Stimulated activated CD4-positive, alpha-beta T cell treated with anti-CD3 and anti-CD28 coated beads, Interleukin-4, amount 100 ng/mL, for 24 hours (primary cell): ENCODE data around the gene CCDC9.

ENCODE experiments used
- DNase-seq: peaks from one replicate; pipeline ENCODE4 v3.0.0-alpha.2; 2020

The CCDC9 gene

DNA sequence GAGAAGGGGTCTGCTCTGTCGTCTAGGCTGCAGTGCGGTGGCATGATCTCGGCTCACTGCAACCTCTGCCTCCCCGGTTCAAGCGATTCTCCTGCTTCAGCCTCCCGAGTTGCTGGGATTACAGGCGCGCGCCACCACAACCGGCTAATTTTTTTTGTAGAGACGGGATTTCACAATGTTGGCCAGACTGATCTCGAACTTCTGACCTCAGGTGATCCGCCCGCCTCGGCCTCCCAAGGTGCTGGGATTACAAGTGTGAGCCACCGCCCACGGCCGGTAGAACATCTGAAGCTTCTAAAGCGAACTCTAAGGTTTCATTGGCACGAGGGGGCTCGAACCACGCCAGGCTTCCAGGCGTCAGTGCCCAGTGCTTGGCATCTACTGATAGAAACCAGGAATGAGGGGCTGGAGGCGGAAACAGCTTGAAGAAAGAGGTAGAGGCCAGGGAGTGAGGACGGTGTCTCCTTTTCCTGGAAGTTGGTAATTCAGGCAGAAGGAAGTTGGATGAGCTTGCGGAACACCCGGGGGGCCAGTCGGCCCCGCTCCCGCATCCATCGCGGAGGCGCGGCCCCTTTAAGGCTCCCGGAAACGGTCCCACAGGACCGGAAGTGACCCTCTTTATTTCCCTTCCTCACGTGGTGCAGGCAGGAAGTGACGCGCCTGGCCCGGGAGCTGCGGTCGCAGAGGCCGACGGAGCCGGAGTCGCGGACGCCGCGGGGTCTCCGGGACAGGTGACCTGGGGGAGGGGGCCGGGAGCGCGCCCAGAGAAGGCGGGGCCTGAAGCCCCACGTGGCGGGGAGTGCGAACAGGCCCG is at the start of gene CCDC9:
Gene CCDC9 (plus strand): TSS at position 647 of the 814 bp plus-strand sequence. CDS start 1,876 bp downstream, outside the sequence.
- DNase-seq, result peak; percentile 96

DNA sequence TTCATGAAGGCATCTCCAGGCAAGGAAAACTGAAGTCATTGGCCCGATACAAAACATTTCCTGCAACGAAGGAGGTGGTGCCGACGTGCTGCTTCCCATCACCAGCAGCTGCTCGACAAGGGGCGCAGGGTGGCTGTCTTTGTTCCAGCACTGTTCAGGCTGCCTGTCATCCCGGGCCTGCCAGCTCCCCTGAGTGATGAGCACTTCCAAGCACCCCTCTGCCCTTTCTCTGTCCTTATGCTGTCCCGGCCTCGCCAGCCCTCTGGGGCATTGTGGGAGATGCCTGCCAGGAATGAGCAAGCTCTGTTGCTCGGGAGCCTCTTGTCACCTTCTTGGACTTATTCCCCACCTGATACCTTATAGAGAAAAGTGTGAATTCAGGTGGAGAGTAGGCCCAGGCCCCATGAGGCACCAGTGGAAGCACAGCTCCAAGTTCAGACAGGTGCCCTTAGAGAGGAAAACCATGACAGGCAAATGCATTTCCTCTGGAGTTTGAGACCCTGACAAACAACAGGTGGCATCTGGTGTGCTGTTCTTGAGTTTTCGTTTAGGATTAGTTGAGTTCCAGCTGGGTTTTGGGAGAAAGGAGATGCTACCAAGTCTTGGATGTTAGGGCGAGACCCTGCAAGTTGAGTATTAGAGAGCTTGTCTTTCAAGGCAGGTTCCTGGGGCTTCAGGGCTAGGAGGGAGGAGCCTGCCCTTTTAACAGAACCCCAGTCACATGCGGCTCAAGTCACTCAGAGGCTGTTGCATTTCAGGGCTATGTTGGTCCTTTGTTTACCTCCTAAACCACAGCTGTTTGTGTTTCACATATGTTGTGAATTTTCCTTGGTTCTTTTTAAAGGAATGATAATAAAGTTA is 46.8 kb upstream of the CCDC9 start:
- no peak for DNase-seq

DNA sequence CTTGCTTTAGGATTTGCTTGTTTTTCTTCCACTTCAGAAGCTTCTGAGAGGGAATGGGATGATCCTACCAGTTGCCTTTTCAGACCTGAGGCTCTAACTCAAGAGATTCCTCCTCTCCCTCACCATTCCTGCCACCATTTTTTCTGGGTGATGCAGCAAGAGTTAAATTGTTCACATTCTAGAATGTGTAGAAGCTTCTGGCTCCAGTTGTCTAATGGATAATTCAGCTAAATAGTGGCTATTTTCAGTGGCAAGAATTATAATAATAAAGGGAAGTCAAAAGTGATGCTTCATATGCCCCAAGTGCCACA is 46.2 kb upstream of the CCDC9 start:
- DNase-seq, result no peak

DNA sequence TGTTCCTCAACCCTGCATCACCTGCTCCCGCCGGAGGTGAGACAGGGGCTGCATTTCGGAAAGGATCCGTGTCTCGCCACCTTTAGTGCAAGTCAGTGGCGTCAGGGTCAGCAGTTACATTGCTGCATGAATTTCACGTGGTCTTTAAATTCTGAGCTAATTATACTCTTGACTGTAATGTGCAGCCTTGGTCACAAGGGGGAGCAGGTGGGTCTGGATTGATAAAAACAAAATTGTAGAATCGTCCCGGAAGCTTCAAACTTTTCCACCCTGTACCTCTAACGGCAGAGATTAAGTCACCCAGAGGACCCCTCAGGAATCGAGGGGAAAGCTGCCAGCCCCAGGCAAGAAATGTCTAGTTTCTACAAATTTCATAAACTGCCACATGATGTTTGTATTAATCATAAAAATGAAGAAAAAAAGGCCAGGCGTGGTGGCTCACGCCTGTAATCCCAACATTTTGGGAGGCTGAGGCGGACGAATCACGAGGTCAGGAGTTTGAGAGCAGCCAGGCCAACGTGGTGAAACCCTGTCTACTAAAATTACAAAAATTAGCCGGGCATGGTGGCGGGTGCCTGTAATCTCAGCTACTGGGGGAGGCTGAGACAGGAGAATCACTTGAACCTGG is 45.5 kb upstream of the CCDC9 start:
- DNase-seq, result peak; percentile 85

DNA sequence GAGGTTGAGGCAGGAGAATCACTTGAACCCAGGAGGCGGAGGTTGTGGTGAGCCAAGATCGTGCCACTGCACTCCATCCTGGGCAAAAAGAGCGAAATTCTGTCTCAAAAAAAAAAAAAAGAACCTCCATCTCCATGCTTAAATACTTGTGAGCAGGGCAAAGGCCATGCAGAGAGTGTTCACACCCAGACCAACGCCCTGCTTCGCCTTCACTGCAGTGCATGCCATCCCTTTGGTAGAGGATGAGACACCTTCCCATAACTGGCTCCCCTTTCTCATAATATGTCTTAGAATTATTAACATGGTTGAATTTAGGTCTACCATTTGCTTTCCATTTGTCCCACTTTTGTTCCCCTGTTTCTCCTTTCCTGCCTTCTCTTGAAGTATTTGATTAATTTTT is 40.7 kb upstream of the CCDC9 start:
- DNase-seq, result no peak

DNA sequence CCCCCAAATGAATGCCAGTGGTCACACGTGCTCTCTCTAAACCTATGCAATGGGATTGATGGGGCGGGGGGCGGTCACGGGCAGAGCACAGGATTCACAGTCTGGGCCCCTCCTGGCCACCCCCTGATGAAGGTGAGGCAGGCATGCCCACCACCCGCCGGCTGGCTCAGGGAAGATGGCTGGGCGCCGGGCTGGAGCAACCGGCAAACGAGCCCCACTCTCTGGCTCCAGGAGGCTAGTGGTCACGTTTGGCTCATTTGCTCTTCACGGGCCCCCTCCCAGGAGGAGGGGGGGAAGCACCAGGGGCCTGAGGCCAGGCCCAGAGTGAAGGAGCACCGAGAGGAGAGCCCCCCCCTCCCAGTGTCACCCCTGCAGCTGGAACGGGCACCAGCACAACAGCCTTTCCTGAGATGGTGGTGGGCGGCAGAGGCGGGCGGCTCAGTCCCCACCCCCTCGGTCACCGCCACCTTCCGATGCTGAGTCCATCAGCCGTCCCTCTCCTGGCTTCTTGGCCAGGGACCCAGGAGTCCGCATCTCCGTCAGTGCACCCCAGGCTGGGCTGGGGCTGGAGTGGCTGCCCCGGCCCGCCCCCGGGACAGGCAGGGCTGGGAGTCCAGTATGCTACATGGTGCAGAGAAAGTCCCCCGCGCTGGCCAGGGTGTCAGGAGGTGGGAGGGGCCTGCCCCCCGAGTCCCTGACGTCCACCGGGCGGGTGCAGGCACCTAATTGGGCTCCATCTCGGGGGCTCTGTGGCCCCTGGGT is 35.1 kb upstream of the CCDC9 start:
- no peak for DNase-seq

DNA sequence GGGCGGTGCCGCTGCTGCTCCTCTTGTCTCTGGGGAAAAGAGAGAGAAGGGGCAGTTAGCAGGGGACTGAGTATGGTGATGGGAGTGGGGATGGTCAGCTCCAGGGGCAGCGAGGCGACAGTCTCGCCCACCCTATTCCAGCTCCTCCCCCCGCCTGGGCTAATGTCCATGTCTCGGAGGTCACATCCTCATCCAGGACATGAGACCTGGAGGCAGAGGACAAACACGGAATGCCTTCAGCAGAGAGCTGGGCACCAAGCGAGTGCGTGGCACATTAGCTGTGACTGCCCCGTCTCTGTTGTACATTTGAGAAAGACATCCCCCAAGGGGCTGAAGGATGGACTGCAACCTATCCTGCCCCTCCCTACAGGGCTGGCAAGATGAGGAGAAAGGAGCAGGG is 34.4 kb upstream of the CCDC9 start:
- no peak for DNase-seq

DNA sequence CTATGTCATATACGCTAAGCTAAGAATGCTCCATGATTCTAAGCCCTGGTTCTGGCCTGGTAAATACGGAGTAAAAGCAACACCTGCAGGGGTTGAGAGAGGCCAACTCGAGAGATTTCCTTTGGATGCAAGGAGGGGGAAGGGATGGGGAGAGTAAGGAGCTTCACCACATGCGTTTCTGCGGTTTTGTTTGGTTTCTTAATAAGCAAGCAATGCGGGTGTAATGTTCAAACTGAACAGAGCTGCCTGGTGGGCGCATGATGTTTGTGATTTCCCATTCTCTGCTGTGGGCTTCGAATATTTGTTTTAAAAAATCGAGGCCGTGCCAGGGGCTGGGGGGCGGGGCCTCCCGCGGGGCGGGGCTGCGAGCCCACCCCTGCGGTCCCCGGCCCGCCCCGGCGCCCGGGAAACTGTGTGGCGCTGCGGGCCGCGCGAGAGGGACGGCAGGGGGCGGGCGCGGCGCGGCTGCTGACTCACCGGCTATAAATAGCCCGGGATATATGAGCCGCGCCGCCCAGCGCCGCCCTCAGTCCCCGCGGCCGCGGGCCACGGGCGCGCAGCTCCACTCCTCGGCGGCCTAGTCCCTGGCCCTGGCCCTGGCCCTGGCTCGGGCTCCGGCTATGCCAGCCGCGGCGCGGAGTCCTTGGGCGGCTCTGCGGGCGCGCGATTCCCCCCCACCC is 30.4 kb upstream of the CCDC9 start:
- peak; percentile 83 for DNase-seq

DNA sequence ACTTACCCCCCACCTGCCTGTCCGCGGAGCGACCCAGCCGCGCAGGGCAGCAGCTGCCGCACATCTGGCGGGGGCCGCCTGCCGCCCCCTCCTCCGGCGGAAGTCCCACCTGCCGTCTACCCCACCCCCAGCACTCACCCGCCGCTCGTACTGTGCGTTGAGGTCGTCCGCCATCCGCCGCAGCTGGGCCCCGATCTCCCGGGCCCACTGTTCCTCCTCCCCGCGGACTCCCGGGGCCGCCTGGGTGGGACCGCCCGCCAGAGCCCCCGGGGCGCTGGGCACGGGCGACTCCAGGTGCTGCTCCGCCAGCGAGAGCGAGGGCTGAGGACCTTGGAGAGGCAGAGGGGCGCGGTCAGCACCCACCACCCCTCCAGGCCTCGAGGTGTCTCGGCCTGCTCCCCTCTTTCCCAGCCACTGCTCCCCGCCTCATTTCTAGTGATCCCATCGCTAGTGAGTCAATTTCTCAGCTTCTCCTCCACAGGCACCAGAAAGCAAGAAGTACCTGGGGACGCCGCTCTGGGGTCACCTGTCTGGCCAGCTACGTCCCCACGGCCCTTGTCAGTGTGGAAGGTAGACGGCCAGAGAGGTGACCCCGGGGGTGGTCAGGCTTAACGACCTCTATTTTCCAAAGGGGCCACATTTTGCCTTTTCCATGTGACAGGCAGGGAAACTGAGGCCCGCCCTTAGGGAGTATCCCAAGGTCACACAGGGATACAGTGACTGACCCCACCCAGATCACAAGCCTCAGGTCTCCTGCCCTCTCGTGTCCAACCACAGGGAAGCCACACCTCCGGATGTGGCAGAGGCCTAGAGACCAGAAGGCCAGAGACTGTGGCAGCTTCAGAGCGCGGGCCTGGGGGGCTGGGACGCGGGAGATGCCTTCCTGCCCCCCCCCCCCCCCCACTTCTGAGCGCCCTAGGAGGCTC is 29.6 kb upstream of the CCDC9 start:
- peak; percentile 41 for DNase-seq

DNA sequence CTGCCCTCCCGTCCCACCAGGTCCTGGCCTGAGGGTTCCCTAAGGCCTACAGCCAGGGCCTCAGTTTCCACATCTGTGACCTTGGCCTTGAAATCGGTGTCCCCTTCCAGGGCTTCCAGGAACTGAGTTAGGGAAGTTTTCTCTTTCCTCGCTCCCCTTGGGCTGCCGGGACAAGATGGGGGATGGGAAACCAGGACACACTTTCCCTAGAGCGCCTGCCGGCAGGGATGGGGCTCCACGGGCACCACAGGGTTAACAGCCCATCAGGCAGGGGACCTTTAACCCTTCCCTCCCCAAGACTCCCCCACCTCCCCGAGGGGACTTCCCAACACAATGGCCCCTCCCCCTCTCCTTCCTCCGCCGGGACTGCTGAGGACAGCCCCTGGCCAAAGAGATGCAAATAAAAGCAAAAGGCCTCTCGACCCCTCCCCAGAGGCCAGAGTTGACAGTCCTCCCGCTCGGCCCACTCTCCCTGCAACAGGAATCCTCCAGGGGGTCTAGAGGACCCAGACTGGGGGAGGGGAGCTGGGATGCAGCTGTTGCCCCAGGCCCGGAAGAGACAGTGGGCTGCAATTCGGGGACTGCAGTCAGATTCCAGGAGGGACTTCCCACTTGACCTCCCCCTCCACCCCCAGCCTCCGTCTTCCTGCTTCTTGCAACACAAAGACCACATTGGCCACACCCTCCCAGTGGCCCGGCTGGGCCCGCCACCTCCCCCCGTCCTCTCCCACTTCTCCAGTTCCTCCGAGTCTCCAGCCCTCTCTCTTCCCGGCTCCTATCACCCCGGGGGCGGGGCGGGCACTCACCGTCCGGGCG is 28.8 kb upstream of the CCDC9 start:
- peak; percentile 41 for DNase-seq

DNA sequence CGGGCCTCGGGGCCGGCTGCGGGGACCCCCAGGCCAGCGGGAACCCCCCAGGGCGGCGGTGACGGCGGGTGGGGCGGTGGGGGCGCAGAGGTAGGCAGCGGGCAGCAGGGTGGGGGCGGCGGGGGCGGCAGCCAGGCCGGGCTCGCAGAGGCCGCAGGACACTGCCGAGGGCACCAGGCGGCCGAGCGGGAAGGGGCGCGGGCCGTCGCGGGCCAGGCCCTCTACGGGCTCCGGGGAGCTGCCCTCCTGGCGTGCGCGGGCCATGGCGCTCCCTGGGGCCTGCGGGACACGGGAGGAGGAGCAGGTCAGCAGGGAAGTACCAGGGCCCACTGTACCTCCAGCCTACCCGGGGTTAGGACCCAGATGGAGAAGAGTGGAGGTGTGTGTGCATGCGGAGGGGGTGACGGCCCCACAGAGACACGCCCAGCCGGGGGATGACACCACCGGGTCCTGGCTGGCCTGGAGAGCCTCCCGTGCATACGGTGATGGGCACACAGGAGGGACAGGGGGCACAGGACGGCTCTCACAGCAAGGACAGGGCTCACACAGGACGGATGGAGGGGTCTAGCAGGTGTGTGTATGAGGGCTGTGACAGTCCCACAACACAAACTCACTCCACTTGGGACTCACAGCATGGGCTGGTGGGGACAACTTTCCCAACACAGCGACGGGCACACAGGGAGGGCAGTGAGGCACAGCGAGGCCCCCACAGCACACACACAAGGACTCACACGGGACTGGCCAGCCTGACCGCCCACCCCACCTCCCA is 28.0 kb upstream of the CCDC9 start:
- DNase-seq, result peak; percentile 49

DNA sequence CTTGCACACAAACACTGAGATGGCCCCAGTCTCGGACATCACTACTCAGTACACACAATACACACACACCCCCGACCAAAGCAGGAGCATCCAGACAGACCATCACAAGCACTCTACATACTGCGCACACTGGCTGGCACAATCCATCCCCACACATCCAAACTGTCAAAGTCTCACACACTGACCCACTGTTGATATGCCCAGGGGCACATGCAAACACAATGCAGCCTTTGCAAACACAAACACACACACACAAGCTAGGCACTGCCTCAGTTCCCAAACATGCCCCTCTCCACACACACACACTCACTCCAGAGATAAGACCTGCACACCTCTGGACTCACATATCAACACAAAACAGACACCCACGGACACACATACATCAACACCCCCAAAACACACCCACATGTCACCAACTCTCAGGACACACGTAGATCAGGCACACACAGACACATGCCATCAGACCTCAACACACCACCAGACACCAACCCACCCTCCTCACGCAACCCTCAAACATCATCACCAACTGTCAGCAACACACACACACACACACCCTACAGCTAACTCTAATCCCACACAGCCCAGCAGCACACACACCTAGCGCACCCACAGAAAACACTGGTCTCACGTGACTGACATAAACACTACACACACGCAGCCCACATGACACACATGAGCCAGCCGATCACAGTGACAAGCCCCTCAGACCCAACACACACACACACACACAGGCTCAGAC is 27.2 kb upstream of the CCDC9 start:
- DNase-seq, result peak; percentile 36

DNA sequence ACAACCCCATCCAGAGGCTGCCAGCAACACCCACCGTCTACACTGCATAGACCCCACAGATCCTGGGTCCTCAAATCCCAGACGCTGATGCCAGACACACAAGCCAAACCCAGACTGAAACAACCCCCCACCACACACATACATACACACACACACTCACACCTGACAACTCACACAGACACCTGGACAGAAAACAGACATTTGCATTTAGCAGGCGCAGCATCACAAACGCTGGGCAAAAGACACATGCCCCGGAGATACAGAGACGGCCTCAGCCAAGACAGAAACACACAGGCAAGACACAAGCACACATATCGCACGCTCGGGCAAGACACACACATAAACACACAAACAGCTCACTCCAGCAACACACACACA is 26.7 kb upstream of the CCDC9 start:
- DNase-seq, result peak; percentile 23

DNA sequence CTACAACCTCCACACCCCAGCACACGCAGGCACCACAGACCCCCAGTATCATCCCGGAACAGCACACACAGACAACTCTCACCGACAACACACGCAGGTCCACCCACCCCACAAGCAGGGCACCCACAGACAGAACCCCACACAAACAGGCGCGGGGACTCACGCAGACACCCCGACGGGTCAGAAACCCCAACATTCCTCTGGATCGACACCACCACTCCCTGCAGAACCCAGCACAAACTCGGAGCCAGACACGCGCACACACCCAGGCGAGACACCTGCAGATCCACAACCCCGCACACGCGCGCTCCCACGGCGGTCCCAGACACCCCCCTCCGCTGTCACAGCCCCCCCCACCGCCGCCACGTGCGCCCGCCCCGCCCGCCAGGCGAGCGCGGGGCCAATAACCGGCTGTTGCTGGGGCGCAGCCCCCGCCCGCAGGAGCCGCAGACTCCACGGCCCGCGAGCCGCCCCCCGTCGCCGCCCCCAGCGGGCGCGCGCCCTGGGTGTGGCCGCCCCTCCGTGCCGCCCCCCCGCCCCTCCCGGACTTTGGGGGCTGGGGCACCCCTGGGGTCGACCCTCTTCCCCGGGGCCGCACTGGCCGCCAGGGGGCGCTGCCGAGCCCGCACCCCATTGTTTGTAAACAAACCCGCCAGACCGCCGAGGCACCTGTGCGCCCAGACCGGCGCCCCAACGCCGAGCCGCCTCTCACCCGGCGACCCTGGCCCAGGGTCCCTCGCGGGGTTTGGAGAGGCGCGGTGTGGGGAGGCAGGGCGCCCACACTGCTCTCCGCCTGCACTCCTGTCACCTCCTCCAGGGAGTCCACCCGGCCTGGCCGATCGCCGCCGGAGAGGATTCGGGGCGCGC is 26.0 kb upstream of the CCDC9 start:
- peak; percentile 77 for DNase-seq

DNA sequence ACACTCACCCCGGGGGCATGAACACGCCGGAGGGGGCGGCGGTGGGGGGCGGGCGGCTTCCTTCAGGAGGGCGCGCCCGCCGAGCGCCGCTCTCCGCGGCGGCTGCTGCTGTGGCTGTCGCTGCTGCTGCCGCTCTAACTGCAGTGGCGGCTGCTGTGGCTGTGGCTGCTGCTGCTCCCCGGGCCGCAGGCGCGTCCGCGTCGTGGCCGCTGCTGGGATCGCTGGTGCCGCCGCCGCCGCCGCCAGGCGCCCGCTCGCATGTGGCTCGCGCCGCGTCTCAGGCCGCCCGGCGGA is 25.5 kb upstream of the CCDC9 start, which contains the start of gene BBC3:
Gene BBC3 (minus strand): TSS at position 279 of the 294 bp plus-strand sequence. CDS start 2,768 bp downstream, outside the sequence.
- no peak for DNase-seq

DNA sequence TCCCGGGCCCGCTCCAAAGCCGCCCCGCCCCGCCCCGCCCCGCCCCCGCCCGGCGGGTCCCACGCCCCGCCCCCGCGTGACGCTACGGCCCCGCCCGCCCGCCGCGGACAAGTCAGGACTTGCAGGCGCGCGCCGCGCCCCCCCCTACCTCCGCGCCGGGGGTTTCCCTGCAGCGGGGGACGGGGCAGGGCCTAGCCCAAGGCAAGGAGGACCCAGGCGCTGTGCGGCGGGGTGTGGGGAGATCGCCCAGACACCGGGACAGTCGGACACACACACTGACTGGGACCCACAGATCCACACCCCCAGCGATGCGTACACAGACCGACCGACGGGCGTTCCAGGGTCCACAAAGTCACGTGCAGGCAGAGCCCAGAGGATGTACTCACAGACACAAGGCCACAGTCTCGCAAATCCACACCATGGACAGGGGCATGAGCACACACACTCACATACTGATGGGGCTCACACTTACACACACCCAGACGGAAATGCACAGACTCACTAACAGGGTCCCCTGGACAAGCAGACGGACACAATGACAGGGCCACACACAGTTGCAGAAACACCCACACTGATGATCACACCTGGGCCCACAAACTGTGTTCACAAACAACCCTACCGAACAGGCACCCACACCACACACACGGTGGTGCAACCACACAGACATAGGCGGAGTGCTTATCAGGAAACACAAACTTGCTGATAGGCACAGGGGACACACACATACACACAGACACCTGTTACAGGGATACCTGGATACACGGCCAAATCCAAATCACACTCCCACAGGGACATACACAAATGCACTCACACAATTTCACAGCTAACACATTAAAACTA is 24.9 kb upstream of the CCDC9 start:
- peak; percentile 86 for DNase-seq
